HepG2 (cell line): ENCODE measurements around the gene MAN2A2. TPM values are rescaled to one million over a fixed set of nuclear protein-coding genes. Genes with fewer than 3 reads are reported as not detected.

ENCODE experiments used
- ATAC-seq: fragments of 200-7000 bp; cut with Tn5 transposase; 3 replicates; pipeline ENCODE4 v1.9.1; 2020; ENCODE audit warnings: mild to moderate bottlenecking, moderate library complexity
- BruUV-seq: library from RNA; stranded (reverse); fragments of 400-500 nt; replicated peaks from 2 replicates; lab custom pipeline; 2021; lab: Mats Ljungman, UMichigan
- CTCF ChIA-PET: fragments of 300-600 bp; formaldehyde crosslinking; extraction: SDS; loops from one replicate; lab custom pipeline; 2021; ENCODE audit warnings: low total read pairs, inconsistent platforms, low intra/inter-chr PET ratio; lab: Yijun Ruan, JAX
- POLR2A ChIA-PET: fragments of 350-600 bp; sonication (Branson Sonifier 250); formaldehyde crosslinking; loops from one replicate; lab custom pipeline; 2020; ENCODE audit warnings: antibody characterized with exemption, inconsistent platforms; lab: Yijun Ruan, JAX
- DNase-seq: peaks from one replicate; pipeline ENCODE4 v3.0.0-alpha.2; 2015; ENCODE audit warnings: low spot score
- FAIRE-seq: peaks from 3 replicates; lab custom pipeline; 2011; peaks lifted over from hg19 to GRCh38; lab: Jason Lieb, UNC
- H2AFZ ChIP-seq: one replicate; pipeline ENCODE4 v1.6.1; 2011; ENCODE audit warnings: low read length, inconsistent platforms
- H3K27ac ChIP-seq: fragments of 300-600 bp; 3 replicates; pipeline ENCODE4 v1.8.0; 2011; ENCODE audit warnings: mixed run types, mild to moderate bottlenecking, mixed read lengths, low read length, inconsistent platforms; ENCODE audit not compliant: insufficient read depth; ENCODE audit errors: extremely low read length
- H3K27me3 ChIP-seq, 2 experiments: fragments of 200-600 bp in 1 of 2; 2 replicates in 1 of 2; 3 replicates in 1 of 2; pipeline versions ENCODE4 v1.6.0 to v1.8.0; 2011; ENCODE audit warnings: low read length in 2 of 2, mild to moderate bottlenecking in 2 of 2, moderate library complexity in 2 of 2, inconsistent platforms in 1 of 2; ENCODE audit not compliant: insufficient read depth in 2 of 2, control insufficient read depth in 1 of 2
- H3K36me3 ChIP-seq, 2 experiments: fragments of 200-600 bp in 1 of 2; replicated peaks in 1 of 2; 2 replicates in 1 of 2; 3 replicates in 1 of 2; pipeline versions ENCODE4 v1.5.1 to v1.8.0; 2011; ENCODE audit warnings: low read length in 2 of 2, inconsistent platforms in 1 of 2; ENCODE audit not compliant: insufficient read depth in 2 of 2, control insufficient read depth in 1 of 2
- H3K4me1 ChIP-seq: 2 replicates; pipeline ENCODE4 v1.5.1; 2012; ENCODE audit warnings: low read length, inconsistent platforms; ENCODE audit not compliant: insufficient read depth
- H3K4me2 ChIP-seq: 2 replicates; pipeline ENCODE4 v1.6.0; 2011; ENCODE audit warnings: low read depth, low read length, inconsistent platforms
- H3K4me3 ChIP-seq, 3 experiments: fragments of 200-600 bp in 1 of 3; sonication (generic), shearing (Covaris generic) in 1 of 3; replicated peaks in 1 of 3; 2 replicates each; pipeline ENCODE4 v1.5.1; 2011 to 2016; ENCODE audit warnings: low read length in 3 of 3, inconsistent platforms in 2 of 3, low read depth in 2 of 3, mild to moderate bottlenecking in 2 of 3, control low read depth in 1 of 3, mixed read lengths in 1 of 3; ENCODE audit not compliant: insufficient read depth in 1 of 3
- H3K79me2 ChIP-seq: one replicate; pipeline ENCODE4 v1.6.1; 2011; ENCODE audit warnings: low read length, inconsistent platforms; ENCODE audit not compliant: insufficient read depth
- H3K9ac ChIP-seq: 2 replicates; pipeline ENCODE4 v1.6.0; 2011; ENCODE audit warnings: mild to moderate bottlenecking, low read depth, low read length, inconsistent platforms; ENCODE audit not compliant: insufficient read depth
- H3K9me3 ChIP-seq: 2 replicates; pipeline ENCODE4 v1.5.1; 2012; ENCODE audit warnings: mild to moderate bottlenecking, low read length
- H4K20me1 ChIP-seq: 2 replicates; pipeline ENCODE4 v1.6.0; 2011; ENCODE audit warnings: inconsistent platforms, mild to moderate bottlenecking, low read length, moderate library complexity; ENCODE audit not compliant: insufficient read depth
- ATF4 ChIP-seq, 2 experiments: fragments of 450-650 bp in 1 of 2; sonication (generic) in 1 of 2; formaldehyde crosslinking; IDR thresholded peaks; 2 replicates each; pipeline versions ENCODE4 v1.5.0 to v1.8.0; 2020 to 2022; ENCODE audit warnings: mild to moderate bottlenecking in 1 of 2, missing genetic modification reagents in 1 of 2
- FOSL2 ChIP-seq: sonication (generic); formaldehyde crosslinking; IDR thresholded peaks from 2 replicates; pipeline ENCODE4 v1.4.0; 2020; ENCODE audit warnings: missing genetic modification reagents
- NFE2L1 ChIP-seq: sonication (generic); formaldehyde crosslinking; IDR thresholded peaks from 2 replicates; pipeline ENCODE4 v1.4.0; 2020; ENCODE audit warnings: missing genetic modification reagents, mild to moderate bottlenecking, borderline replicate concordance
- TBX3 ChIP-seq: fragments of 450-650 bp; IDR thresholded peaks from 2 replicates; pipeline ENCODE4 v1.6.1; 2017; ENCODE audit warnings: antibody characterized with exemption, mild to moderate bottlenecking, inconsistent platforms, borderline replicate concordance
- ZNF234 ChIP-seq: sonication (generic); formaldehyde crosslinking; conservative IDR thresholded peaks from 2 replicates; pipeline ENCODE4 v1.5.1; 2020; ENCODE audit warnings: mild to moderate bottlenecking, missing genetic modification reagents
- ZNF264 ChIP-seq: sonication (generic); formaldehyde crosslinking; IDR thresholded peaks from 2 replicates; pipeline ENCODE4 v1.4.0; 2020; ENCODE audit warnings: missing genetic modification reagents
- ZNF530 ChIP-seq: sonication (generic); formaldehyde crosslinking; IDR thresholded peaks from 2 replicates; pipeline ENCODE4 v1.5.0; 2020; ENCODE audit warnings: low read depth, mild to moderate bottlenecking, missing genetic modification reagents
- WGBS: methylation state at CpG from one replicate; pipeline ENCODE4 v1.1.6; 2017; ENCODE audit warnings: low lambda C conversion rate; 5-methylcytosine and 5-hydroxymethylcytosine counted together
- in situ Hi-C: cut with HindIII; loops from 2 replicates; pipeline ENCODE4 v1.10.0; 2017; ENCODE audit warnings: low pct_unique_long_range_greater_than_20kb; ENCODE audit not compliant: extremely low pct_ligation_motif_present
- intact Hi-C: fragments of 100-400 bp; cut with micrococcal nuclease; formaldehyde crosslinking; loops from one replicate; pipeline ENCODE4 v1.10.0; 2022; ENCODE audit not compliant: unreplicated experiment
- polyA plus RNA-seq, 8 experiments: library from polyadenylated mRNA; depleted of rRNA in 3 of 8; stranded (reverse) in 7 of 8; unstranded in 1 of 8; fragments of >200 nt; fragmentation: Illumina TruSeq in 4 of 8; extraction: Trizol in 4 of 8; gene quantifications; 2 replicates each; pipeline versions ENCODE4 v1.2.1 to v1.2.3, GENCODE V29; 2011 to 2016; ENCODE audit warnings: low read depth in 4 of 8, missing spikeins in 1 of 8, mixed read lengths in 1 of 8; ENCODE audit not compliant: insufficient read depth in 1 of 8
- total RNA-seq, 5 experiments: library from RNA; depleted of rRNA; stranded (reverse); fragments of >200 nt; fragmentation: Illumina TruSeq; extraction: Trizol; gene quantifications; 2 replicates each; pipeline ENCODE4 v1.2.3, GENCODE V29; 2016; ENCODE audit warnings: low read depth in 1 of 5
- TF ChIP-seq, protein P1 (sequence below): sonication (generic); formaldehyde crosslinking; IDR thresholded peaks from 2 replicates; pipeline ENCODE4 v1.4.0; 2020; ENCODE audit warnings: mild to moderate bottlenecking, missing genetic modification reagents

The MAN2A2 gene
- total and polyA plus RNA-seq, 2 of the 13 experiments (the other 11 are each of a cell fraction or from before 2014, with no cell fraction given), result 17.5 to 51.5 TPM

- H3K79me2 ChIP-seq, result no peaks in the 10 kb centered on the region
- no peaks in the 10 kb centered on the region for H3K36me3 ChIP-seq
- no peak for FAIRE-seq
- DNase-seq, result no peak
- 66% methylated on average over 7 of the region's 10 CpGs for WGBS
- H3K27me3 ChIP-seq, result peaks cover 0 to 48% of the 10 kb centered on the region in 2 experiments; a peak in 4 of 5 replicates
- in situ Hi-C loops, result no loop called here
- H3K4me3 ChIP-seq, result no peak overlapping the region
- BruUV-seq, result no TSS peak
- H3K9ac ChIP-seq, result no peak overlapping the region
- intact Hi-C loops, result no loop called here
- H3K27ac ChIP-seq, result no peak overlapping the region
- no peak for TF ChIP-seq ATF4 (CRISPR knock-in tag; IDR thresholded peaks at IDR 0.05)
- TF ChIP-seq, protein P1, sequence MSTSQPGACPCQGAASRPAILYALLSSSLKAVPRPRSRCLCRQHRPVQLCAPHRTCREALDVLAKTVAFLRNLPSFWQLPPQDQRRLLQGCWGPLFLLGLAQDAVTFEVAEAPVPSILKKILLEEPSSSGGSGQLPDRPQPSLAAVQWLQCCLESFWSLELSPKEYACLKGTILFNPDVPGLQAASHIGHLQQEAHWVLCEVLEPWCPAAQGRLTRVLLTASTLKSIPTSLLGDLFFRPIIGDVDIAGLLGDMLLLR, result no peak
- TF ChIP-seq TBX3, result no peak
- TF ChIP-seq ZNF530, result no peak
- TF ChIP-seq FOSL2 (CRISPR knock-in tag), result peak; percentile 29; the same call in 1 of the 2 replicates
- TF ChIP-seq NFE2L1 (CRISPR knock-in tag), result no peak
- TF ChIP-seq ZNF234 (CRISPR knock-in tag), result no peak
- TF ChIP-seq ZNF264, result no peak
- POLR2A ChIA-PET, result interaction anchor here (1.7 to 3.3 kb wide), 2 partner anchors 9 to 21 kb away, joined by 6 to 17 read pairs; no protein-coding TSS in a partner anchor
- no peak overlapping the region for H3K4me2 ChIP-seq
- H2AFZ ChIP-seq, result no peak overlapping the region
- CTCF ChIA-PET, result no interaction called here
- no peak for ATAC-seq
- H3K4me1 ChIP-seq, result peaks cover 81% of the 10 kb centered on the region
- H4K20me1 ChIP-seq, result 0 out of 2 replicates have a peak, but pooled peaks cover 2% of the 10 kb centered on the region
- no peaks in the 10 kb centered on the region for H3K9me3 ChIP-seq
Measured at GRCh38 chr15:90864507-90864906, 38.6 kb upstream of the MAN2A2 start.
